ENCODE results near the gene FOXP1.

Gene FOXP1

GRCh38 chr3:71152892-71153265, 430.6 kb downstream of the FOXP1 start:
- no peak overlapping the region for H3K4me2 ChIP-seq (ENCODE audit: low read depth, low read length, poor library complexity, severe bottlenecking)
- no peak overlapping the region for H3K9ac ChIP-seq (ENCODE audit: low read length)

GRCh38 chr3:71152039-71152891, 431.3 kb downstream of the FOXP1 start:
- H2AFZ ChIP-seq (ENCODE audit: low read depth, low read length, severe bottlenecking) = no peak overlapping the region
- no peaks in the 10 kb centered on the region for H3K9me2 ChIP-seq (replicated peaks; ENCODE audit: insufficient read depth, low read length)
- no peak overlapping the region for H3K4me2 ChIP-seq (ENCODE audit: low read depth, low read length, poor library complexity, severe bottlenecking)
- no peak overlapping the region for H3K9ac ChIP-seq (ENCODE audit: low read length)
- TF ChIP-seq CTCF (IDR thresholded peaks at IDR 0.05; ENCODE audit: insufficient read depth, low read length, poor library complexity, severe bottlenecking) = no peak
- TF ChIP-seq EZH2phosphoT487 (conservative IDR thresholded peaks at IDR 0.05; ENCODE audit: low read length) = no peak
- no peaks in the 10 kb centered on the region for H3K79me2 ChIP-seq (ENCODE audit: insufficient read depth, low read length)
- H3K36me3 ChIP-seq (ENCODE audit: low read length) = no peaks in the 10 kb centered on the region
- H3K4me3 ChIP-seq (ENCODE audit: insufficient read depth, low read length, poor library complexity, severe bottlenecking) = no peak overlapping the region
- H3K27ac ChIP-seq (ENCODE audit: low read depth, low read length) = no peak overlapping the region
- H3K9me3 ChIP-seq (ENCODE audit: insufficient read depth, low read length) = no peaks in the 10 kb centered on the region
- no peaks in the 10 kb centered on the region for H3F3A ChIP-seq (ENCODE audit: insufficient read depth)
- H3K27me3 ChIP-seq (ENCODE audit: low read length) = no peaks in the 10 kb centered on the region
- no peaks in the 10 kb centered on the region for H4K20me1 ChIP-seq (ENCODE audit: low read depth, low read length)

More at GRCh38 chr3:71152892-71153265, 430.6 kb downstream of the FOXP1 start:
- TF ChIP-seq EZH2phosphoT487 (conservative IDR thresholded peaks at IDR 0.05; ENCODE audit: low read length) (no peak), CTCF (IDR thresholded peaks at IDR 0.05; ENCODE audit: insufficient read depth, low read length, poor library complexity, severe bottlenecking) (no peak)
- Histone ChIP-seq H3K27ac (ENCODE audit: low read depth, low read length) (no peak overlapping the region), H3K9me3 (ENCODE audit: insufficient read depth, low read length) (no peaks in the 10 kb centered on the region), H3K4me3 (ENCODE audit: insufficient read depth, low read length, poor library complexity, severe bottlenecking) (no peak overlapping the region), H3F3A (ENCODE audit: insufficient read depth) (no peaks in the 10 kb centered on the region), H3K27me3 (ENCODE audit: low read length) (no peaks in the 10 kb centered on the region), H4K20me1 (ENCODE audit: low read depth, low read length) (no peaks in the 10 kb centered on the region), H3K9me2 (replicated peaks; ENCODE audit: insufficient read depth, low read length) (no peaks in the 10 kb centered on the region), H3K79me2 (ENCODE audit: insufficient read depth, low read length) (no peaks in the 10 kb centered on the region), H3K36me3 (ENCODE audit: low read length) (no peaks in the 10 kb centered on the region), H2AFZ (ENCODE audit: low read depth, low read length, severe bottlenecking) (no peak overlapping the region)

- no peaks in the 10 kb centered on the region for H3K36me3 ChIP-seq (ENCODE audit: low read length)
- H3K4me3 ChIP-seq (ENCODE audit: insufficient read depth, low read length, poor library complexity, severe bottlenecking) = no peak overlapping the region
- H3K4me2 ChIP-seq (ENCODE audit: low read depth, low read length, poor library complexity, severe bottlenecking) = no peak overlapping the region
- H3K9ac ChIP-seq (ENCODE audit: low read length) = no peak overlapping the region
- H3F3A ChIP-seq (ENCODE audit: insufficient read depth) = no peaks in the 10 kb centered on the region
- TF ChIP-seq EZH2phosphoT487 (conservative IDR thresholded peaks at IDR 0.05; ENCODE audit: low read length) = no peak
- no peak for TF ChIP-seq CTCF (IDR thresholded peaks at IDR 0.05; ENCODE audit: insufficient read depth, low read length, poor library complexity, severe bottlenecking)
- H3K27me3 ChIP-seq (ENCODE audit: low read length) = no peaks in the 10 kb centered on the region
- no peaks in the 10 kb centered on the region for H3K9me2 ChIP-seq (replicated peaks; ENCODE audit: insufficient read depth, low read length)
- no peaks in the 10 kb centered on the region for H4K20me1 ChIP-seq (ENCODE audit: low read depth, low read length)
- no peaks in the 10 kb centered on the region for H3K79me2 ChIP-seq (ENCODE audit: insufficient read depth, low read length)
- no peaks in the 10 kb centered on the region for H3K9me3 ChIP-seq (ENCODE audit: insufficient read depth, low read length)
- no peak overlapping the region for H2AFZ ChIP-seq (ENCODE audit: low read depth, low read length, severe bottlenecking)
- no peak overlapping the region for H3K27ac ChIP-seq (ENCODE audit: low read depth, low read length)
Observed at GRCh38 chr3:71149959-71150954, 433.3 kb downstream of the FOXP1 start.

Data from SU-DHL-6 (cell line).